ENCODE data around the gene CELA2B. TPM values are rescaled to one million over a fixed set of nuclear protein-coding genes. Genes with fewer than 3 reads are reported as not detected.

Gene CELA2B
- polyA plus RNA-seq, 1 donor: not detected

GRCh38 chr1:15444468-15445389, 31.2 kb upstream of the CELA2B start:
- no peak for DNase-seq
- WGBS (ENCODE audit: insufficient coverage, low lambda C conversion rate): no CpG with 5 or more reads among the region's 17 CpGs
- H3K9me3 ChIP-seq (ENCODE audit: control insufficient read depth, low read depth, low read length): no peaks in the 10 kb centered on the region
- no peaks in the 10 kb centered on the region for H3K36me3 ChIP-seq (ENCODE audit: control insufficient read depth, insufficient read depth, low read length)
- H3K4me3 ChIP-seq (ENCODE audit: low read length): no peak overlapping the region
- no peaks in the 10 kb centered on the region for H3K4me1 ChIP-seq (ENCODE audit: control insufficient read depth, insufficient read depth, low read length)
- peaks cover 2% of the 10 kb centered on the region for H3K27me3 ChIP-seq (ENCODE audit: control insufficient read depth, insufficient read depth, low read length)
- H3K27ac ChIP-seq (ENCODE audit: low read length): no peak overlapping the region

GRCh38 chr1:15445390-15446122, 30.3 kb upstream of the CELA2B start:
- Histone ChIP-seq H3K27ac (ENCODE audit: low read length) (no peak overlapping the region), H3K27me3 (ENCODE audit: control insufficient read depth, insufficient read depth, low read length) (peaks cover 2% of the 10 kb centered on the region), H3K4me3 (ENCODE audit: low read length) (no peak overlapping the region), H3K9me3 (ENCODE audit: control insufficient read depth, low read depth, low read length) (no peaks in the 10 kb centered on the region), H3K4me1 (ENCODE audit: control insufficient read depth, insufficient read depth, low read length) (no peaks in the 10 kb centered on the region), H3K36me3 (ENCODE audit: control insufficient read depth, insufficient read depth, low read length) (no peaks in the 10 kb centered on the region)
- WGBS (ENCODE audit: insufficient coverage, low lambda C conversion rate): 88% methylated on average over 1 of the region's 14 CpGs
- DNase-seq: no peak

- Histone ChIP-seq H3K36me3 (ENCODE audit: control insufficient read depth, insufficient read depth, low read length) (no peaks in the 10 kb centered on the region), H3K27me3 (ENCODE audit: control insufficient read depth, insufficient read depth, low read length) (peaks cover 2% of the 10 kb centered on the region), H3K4me3 (ENCODE audit: low read length) (no peak overlapping the region), H3K9me3 (ENCODE audit: control insufficient read depth, low read depth, low read length) (no peaks in the 10 kb centered on the region), H3K27ac (ENCODE audit: low read length) (no peak overlapping the region), H3K4me1 (ENCODE audit: control insufficient read depth, insufficient read depth, low read length) (no peaks in the 10 kb centered on the region)
- no CpG with 5 or more reads among the region's 4 CpGs for WGBS (ENCODE audit: insufficient coverage, low lambda C conversion rate)
- DNase-seq: no peak
Measured at GRCh38 chr1:15446212-15446611, 29.7 kb upstream of the CELA2B start.

GRCh38 chr1:15448877-15449462, 26.9 kb upstream of the CELA2B start:
- no peak overlapping the region for H3K27ac ChIP-seq (ENCODE audit: low read length)
- H3K27me3 ChIP-seq (ENCODE audit: control insufficient read depth, insufficient read depth, low read length): peaks cover 2% of the 10 kb centered on the region
- H3K4me1 ChIP-seq (ENCODE audit: control insufficient read depth, insufficient read depth, low read length): no peaks in the 10 kb centered on the region
- no peak for DNase-seq
- no peaks in the 10 kb centered on the region for H3K36me3 ChIP-seq (ENCODE audit: control insufficient read depth, insufficient read depth, low read length)
- no CpG with 5 or more reads among the region's 3 CpGs for WGBS (ENCODE audit: insufficient coverage, low lambda C conversion rate)
- H3K4me3 ChIP-seq (ENCODE audit: low read length): no peak overlapping the region
- H3K9me3 ChIP-seq (ENCODE audit: control insufficient read depth, low read depth, low read length): no peaks in the 10 kb centered on the region

GRCh38 chr1:15449567-15449966, 26.3 kb upstream of the CELA2B start:
- WGBS (ENCODE audit: insufficient coverage, low lambda C conversion rate): no CpG with 5 or more reads among the region's 3 CpGs
- no peaks in the 10 kb centered on the region for H3K9me3 ChIP-seq (ENCODE audit: control insufficient read depth, low read depth, low read length)
- no peak for DNase-seq

GRCh38 chr1:15451014-15451722, 24.7 kb upstream of the CELA2B start:
- Histone ChIP-seq H3K9me3 (ENCODE audit: control insufficient read depth, low read depth, low read length) (no peaks in the 10 kb centered on the region), H3K36me3 (ENCODE audit: control insufficient read depth, insufficient read depth, low read length) (no peaks in the 10 kb centered on the region), H3K4me1 (ENCODE audit: control insufficient read depth, insufficient read depth, low read length) (no peaks in the 10 kb centered on the region), H3K27me3 (ENCODE audit: control insufficient read depth, insufficient read depth, low read length) (peaks cover 2% of the 10 kb centered on the region), H3K4me3 (ENCODE audit: low read length) (no peak overlapping the region), H3K27ac (ENCODE audit: low read length) (no peak overlapping the region)
- WGBS (ENCODE audit: insufficient coverage, low lambda C conversion rate): no CpG with 5 or more reads among the region's 6 CpGs
- DNase-seq: no peak

More at GRCh38 chr1:15449567-15449966, 26.3 kb upstream of the CELA2B start:
- no peaks in the 10 kb centered on the region for H3K36me3 ChIP-seq (ENCODE audit: control insufficient read depth, insufficient read depth, low read length)
- H3K4me3 ChIP-seq (ENCODE audit: low read length): no peak overlapping the region
- peaks cover 2% of the 10 kb centered on the region for H3K27me3 ChIP-seq (ENCODE audit: control insufficient read depth, insufficient read depth, low read length)
- H3K4me1 ChIP-seq (ENCODE audit: control insufficient read depth, insufficient read depth, low read length): no peaks in the 10 kb centered on the region
- H3K27ac ChIP-seq (ENCODE audit: low read length): no peak overlapping the region

- no peaks in the 10 kb centered on the region for H3K27me3 ChIP-seq (ENCODE audit: control insufficient read depth, insufficient read depth, low read length)
- peaks cover 4% of the 10 kb centered on the region for H3K4me1 ChIP-seq (ENCODE audit: control insufficient read depth, insufficient read depth, low read length)
- no peak for DNase-seq
- H3K9me3 ChIP-seq (ENCODE audit: control insufficient read depth, low read depth, low read length): no peaks in the 10 kb centered on the region
- no peaks in the 10 kb centered on the region for H3K36me3 ChIP-seq (ENCODE audit: control insufficient read depth, insufficient read depth, low read length)
- H3K27ac ChIP-seq (ENCODE audit: low read length): no peak overlapping the region
- H3K4me3 ChIP-seq (ENCODE audit: low read length): no peak overlapping the region
- no CpG with 5 or more reads among the region's 1 CpG for WGBS (ENCODE audit: insufficient coverage, low lambda C conversion rate)
Measured at GRCh38 chr1:15452216-15452615, 23.7 kb upstream of the CELA2B start.

- 100% methylated on average over 1 of the region's 10 CpGs for WGBS (ENCODE audit: insufficient coverage, low lambda C conversion rate)
- Histone ChIP-seq H3K4me1 (ENCODE audit: control insufficient read depth, insufficient read depth, low read length) (peaks cover 7% of the 10 kb centered on the region), H3K4me3 (ENCODE audit: low read length) (no peak overlapping the region), H3K27me3 (ENCODE audit: control insufficient read depth, insufficient read depth, low read length) (no peaks in the 10 kb centered on the region), H3K27ac (ENCODE audit: low read length) (no peak overlapping the region), H3K9me3 (ENCODE audit: control insufficient read depth, low read depth, low read length) (no peaks in the 10 kb centered on the region), H3K36me3 (ENCODE audit: control insufficient read depth, insufficient read depth, low read length) (no peaks in the 10 kb centered on the region)
- DNase-seq: no peak
Measured at GRCh38 chr1:15452866-15453571, 22.9 kb upstream of the CELA2B start.

GRCh38 chr1:15453734-15454133, 22.2 kb upstream of the CELA2B start:
- no CpG with 5 or more reads among the region's 11 CpGs for WGBS (ENCODE audit: insufficient coverage, low lambda C conversion rate)
- Histone ChIP-seq H3K27ac (ENCODE audit: low read length) (no peak overlapping the region), H3K36me3 (ENCODE audit: control insufficient read depth, insufficient read depth, low read length) (no peaks in the 10 kb centered on the region)

More at GRCh38 chr1:15453734-15454133, 22.2 kb upstream of the CELA2B start:
- Histone ChIP-seq H3K4me3 (ENCODE audit: low read length) (no peak overlapping the region), H3K27me3 (ENCODE audit: control insufficient read depth, insufficient read depth, low read length) (no peaks in the 10 kb centered on the region), H3K9me3 (ENCODE audit: control insufficient read depth, low read depth, low read length) (no peaks in the 10 kb centered on the region), H3K4me1 (ENCODE audit: control insufficient read depth, insufficient read depth, low read length) (peaks cover 7% of the 10 kb centered on the region)
- DNase-seq: no peak

Measured in large intestine (tissue), 3 donors.